Endothelial cell of umbilical vein (primary cell): ENCODE results near the gene ZNF207. TPM values are rescaled to one million over a fixed set of nuclear protein-coding genes. Genes with fewer than 3 reads are reported as not detected.

Experiments used
- BruUV-seq: library from RNA; stranded (reverse); fragments of 400-500 nt; replicated peaks from 2 replicates; lab custom pipeline; 2021; lab: Mats Ljungman, UMichigan
- CTCF ChIA-PET: fragments of 300-600, 350-600 bp; sonication (Branson Sonifier 250); formaldehyde crosslinking; loops from one replicate; lab custom pipeline; 2021; ENCODE audit warnings: antibody characterized with exemption, inconsistent platforms; lab: Charles Lee
- POLR2A ChIA-PET: fragments of 300-600, 350-600 bp; sonication (Branson Sonifier 250); formaldehyde crosslinking; loops from one replicate; lab custom pipeline; 2021; ENCODE audit warnings: antibody characterized with exemption, inconsistent platforms; lab: Charles Lee
- DNase-seq: peaks from one replicate; pipeline ENCODE4 v3.0.0-alpha.2; 2011; ENCODE audit warnings: low read depth, low spot score
- FAIRE-seq: peaks from 2 replicates; lab custom pipeline; 2011; peaks lifted over from hg19 to GRCh38; lab: Jason Lieb, UNC
- H2AFZ ChIP-seq: 2 replicates; pipeline ENCODE4 v1.6.0; 2012; ENCODE audit warnings: low read depth, low read length, control low read depth, inconsistent platforms
- H3K27ac ChIP-seq: 2 replicates; pipeline ENCODE4 v1.5.1; 2011; ENCODE audit warnings: low read depth, mild to moderate bottlenecking, control low read depth, low read length, moderate library complexity; ENCODE audit not compliant: insufficient read depth
- H3K27me3 ChIP-seq, 2 experiments: 2 replicates each; pipeline versions ENCODE4 v1.6.0 to v1.6.1; 2011; ENCODE audit warnings: low read length in 2 of 2, mixed read lengths in 1 of 2; ENCODE audit not compliant: control insufficient read depth in 2 of 2, insufficient read depth in 2 of 2
- H3K36me3 ChIP-seq, 2 experiments: 2 replicates in 1 of 2; 3 replicates in 1 of 2; pipeline ENCODE4 v1.5.1; 2011; ENCODE audit warnings: low read length in 2 of 2, mild to moderate bottlenecking in 1 of 2, moderate library complexity in 1 of 2; ENCODE audit not compliant: control insufficient read depth in 2 of 2, insufficient read depth in 2 of 2; ENCODE audit errors: extremely low read depth in 1 of 2
- H3K4me1 ChIP-seq: 3 replicates; pipeline ENCODE4 v1.5.1; 2011; ENCODE audit warnings: mild to moderate bottlenecking, low read length; ENCODE audit not compliant: control insufficient read depth, insufficient read depth; ENCODE audit errors: extremely low read depth
- H3K4me2 ChIP-seq: 2 replicates; pipeline ENCODE4 v1.6.1; 2011; ENCODE audit warnings: low read length, control low read depth, mixed read lengths; ENCODE audit not compliant: insufficient read depth
- H3K4me3 ChIP-seq, 3 experiments: fragments of 200-600 bp in 1 of 3; sonication (generic), shearing (Covaris generic) in 1 of 3; replicated peaks in 1 of 3; 2 replicates each; pipeline ENCODE4 v1.5.1; 2011 to 2016; ENCODE audit warnings: control low read depth in 3 of 3, low read length in 3 of 3, mild to moderate bottlenecking in 2 of 3, inconsistent platforms in 1 of 3, low read depth in 1 of 3, moderate library complexity in 1 of 3; ENCODE audit not compliant: insufficient read depth in 1 of 3
- H3K79me2 ChIP-seq: 2 replicates; pipeline ENCODE4 v1.6.0; 2012; ENCODE audit warnings: low read length, inconsistent platforms; ENCODE audit not compliant: control insufficient read depth, insufficient read depth
- H3K9ac ChIP-seq: replicated peaks from 2 replicates; pipeline ENCODE3; 2011; ENCODE audit warnings: low read length, control low read depth; ENCODE audit not compliant: insufficient read depth; ENCODE audit errors: extremely low read depth
- H3K9me1 ChIP-seq: replicated peaks from 3 replicates; pipeline ENCODE4 v1.6.0; 2011; ENCODE audit warnings: mild to moderate bottlenecking, low read length; ENCODE audit not compliant: control insufficient read depth, insufficient read depth; ENCODE audit errors: extremely low read depth
- H3K9me3 ChIP-seq: replicated peaks from 2 replicates; pipeline ENCODE4 v1.5.1; 2012; ENCODE audit warnings: low read length, inconsistent platforms; ENCODE audit not compliant: control insufficient read depth, insufficient read depth
- H4K20me1 ChIP-seq: replicated peaks from 2 replicates; pipeline ENCODE3; 2011; ENCODE audit warnings: mild to moderate bottlenecking, low read length; ENCODE audit not compliant: control insufficient read depth, insufficient read depth; ENCODE audit errors: extremely low read depth
- EZH2 ChIP-seq: IDR thresholded peaks from 2 replicates; pipeline ENCODE4 v1.6.1; 2012; ENCODE audit warnings: borderline replicate concordance, low read depth, mild to moderate bottlenecking, moderate library complexity, low read length, inconsistent platforms; ENCODE audit not compliant: severe bottlenecking
- FOS ChIP-seq: IDR thresholded peaks from 2 replicates; pipeline ENCODE4 v1.6.1; 2011; ENCODE audit warnings: mild to moderate bottlenecking, low read length, moderate library complexity, borderline replicate concordance; ENCODE audit not compliant: insufficient read depth
- GATA2 ChIP-seq: IDR thresholded peaks from 2 replicates; pipeline ENCODE4 v1.7.0; 2011; ENCODE audit warnings: low read depth, mild to moderate bottlenecking, moderate library complexity, mixed read lengths, low read length; ENCODE audit not compliant: insufficient read length, insufficient read depth
- JUN ChIP-seq: IDR thresholded peaks from 2 replicates; pipeline ENCODE4 v1.6.1; 2011; ENCODE audit warnings: borderline replicate concordance, low read depth; ENCODE audit not compliant: insufficient read length, insufficient read depth
- MYC ChIP-seq: IDR thresholded peaks from one replicate; pipeline ENCODE4 v1.6.1; 2011; ENCODE audit warnings: mild to moderate bottlenecking, low read depth, low read length
- POLR2A ChIP-seq: IDR thresholded peaks from 2 replicates; pipeline ENCODE4 v1.6.1; 2012; ENCODE audit warnings: low read depth, mild to moderate bottlenecking, control low read depth, low read length
- POLR2AphosphoS5 ChIP-seq: IDR thresholded peaks from 2 replicates; pipeline ENCODE4 v1.6.1; 2012; ENCODE audit warnings: low read depth, mild to moderate bottlenecking, control low read depth, low read length, moderate library complexity; ENCODE audit not compliant: insufficient read depth
- dilution Hi-C: fragments of 300-500 bp; cut with MboI; formaldehyde crosslinking; loops from one replicate; pipeline ENCODE4 v1.15.0; 2019; ENCODE audit warnings: low sequenced_read_pairs; ENCODE audit not compliant: extremely low pct_ligation_motif_present
- intact Hi-C: fragments of 100-400 bp; cut with micrococcal nuclease; formaldehyde crosslinking; loops from one replicate; pipeline ENCODE4 v1.10.0; 2022
- polyA plus RNA-seq, 4 experiments: library from polyadenylated mRNA; depleted of rRNA in 3 of 4; stranded (reverse) in 3 of 4; unstranded in 1 of 4; fragments of >200 nt; gene quantifications; 2 replicates each; pipeline versions ENCODE4 v1.2.1 to v1.2.3, GENCODE V29; 2011 to 2012; ENCODE audit warnings: missing spikeins in 1 of 4
- total RNA-seq: library from RNA; stranded (reverse); gene quantifications from 2 replicates; pipeline ENCODE4 v1.2.3, GENCODE V29; 2021
- TF ChIP-seq, protein P1 (sequence below): IDR thresholded peaks from 2 replicates; pipeline ENCODE4 v1.6.1; 2011; ENCODE audit not compliant: insufficient read depth, insufficient read length
- TF ChIP-seq, protein P2 (sequence below), 2 donors: IDR thresholded peaks; 1 replicate in 1 of 2; 2 replicates in 1 of 2; pipeline ENCODE4 v1.5.1; 2011; ENCODE audit warnings: low read length in 2 of 2, mild to moderate bottlenecking in 2 of 2, moderate library complexity in 2 of 2, control low read depth in 1 of 2, inconsistent platforms in 1 of 2, low read depth in 1 of 2; ENCODE audit not compliant: insufficient read depth in 1 of 2; ENCODE audit errors: extremely low read depth in 1 of 2

The ZNF207 gene
- total and polyA plus RNA-seq, 2 donors (not counting 3 experiments of a cell fraction or from before 2014, with no cell fraction given), result 206 to 231 TPM

DNA sequence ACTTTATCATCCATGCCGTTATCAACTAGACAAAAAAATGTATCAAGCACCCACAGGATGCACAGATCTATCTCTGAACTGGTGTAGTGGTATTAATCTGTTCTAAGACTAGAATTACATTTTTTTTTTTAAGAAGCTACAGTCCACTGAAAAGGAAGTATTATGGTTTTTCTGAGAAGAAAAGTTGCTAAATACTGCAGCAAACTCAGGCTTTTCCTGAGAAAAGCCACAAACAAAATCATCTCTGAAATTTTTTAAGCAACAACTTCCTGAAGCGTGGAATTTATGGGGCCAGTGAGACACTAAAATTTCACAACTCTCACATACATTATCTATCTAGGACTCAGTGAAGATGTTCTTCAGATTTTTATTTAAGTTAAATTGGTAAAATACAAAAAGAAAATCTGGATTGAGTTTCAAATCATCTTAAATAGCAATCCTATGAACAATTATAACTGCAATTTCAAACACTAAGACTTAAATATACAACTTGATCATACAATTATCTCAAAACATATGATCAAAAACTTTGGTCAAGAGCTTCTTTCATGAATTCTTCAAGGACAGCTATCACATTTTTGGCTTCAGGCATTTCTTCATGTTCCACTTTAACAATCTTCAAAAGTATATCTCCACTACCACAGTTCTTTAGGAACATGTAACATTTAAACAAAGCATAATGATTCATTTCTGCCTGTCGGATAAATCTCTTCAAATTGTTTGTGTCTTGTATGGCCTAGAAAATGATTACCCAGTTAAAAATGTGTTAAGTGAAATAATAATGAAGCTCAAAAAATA lies 18.5 kb upstream of the ZNF207 start:
- TF ChIP-seq POLR2AphosphoS5 (no peak), EZH2 (no peak), JUN (no peak), FOS (no peak), MYC (no peak), POLR2A (no peak), GATA2 (no peak)
- TF ChIP-seq, protein P1, sequence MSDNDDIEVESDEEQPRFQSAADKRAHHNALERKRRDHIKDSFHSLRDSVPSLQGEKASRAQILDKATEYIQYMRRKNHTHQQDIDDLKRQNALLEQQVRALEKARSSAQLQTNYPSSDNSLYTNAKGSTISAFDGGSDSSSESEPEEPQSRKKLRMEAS, result no peak
- TF ChIP-seq, protein P2, sequence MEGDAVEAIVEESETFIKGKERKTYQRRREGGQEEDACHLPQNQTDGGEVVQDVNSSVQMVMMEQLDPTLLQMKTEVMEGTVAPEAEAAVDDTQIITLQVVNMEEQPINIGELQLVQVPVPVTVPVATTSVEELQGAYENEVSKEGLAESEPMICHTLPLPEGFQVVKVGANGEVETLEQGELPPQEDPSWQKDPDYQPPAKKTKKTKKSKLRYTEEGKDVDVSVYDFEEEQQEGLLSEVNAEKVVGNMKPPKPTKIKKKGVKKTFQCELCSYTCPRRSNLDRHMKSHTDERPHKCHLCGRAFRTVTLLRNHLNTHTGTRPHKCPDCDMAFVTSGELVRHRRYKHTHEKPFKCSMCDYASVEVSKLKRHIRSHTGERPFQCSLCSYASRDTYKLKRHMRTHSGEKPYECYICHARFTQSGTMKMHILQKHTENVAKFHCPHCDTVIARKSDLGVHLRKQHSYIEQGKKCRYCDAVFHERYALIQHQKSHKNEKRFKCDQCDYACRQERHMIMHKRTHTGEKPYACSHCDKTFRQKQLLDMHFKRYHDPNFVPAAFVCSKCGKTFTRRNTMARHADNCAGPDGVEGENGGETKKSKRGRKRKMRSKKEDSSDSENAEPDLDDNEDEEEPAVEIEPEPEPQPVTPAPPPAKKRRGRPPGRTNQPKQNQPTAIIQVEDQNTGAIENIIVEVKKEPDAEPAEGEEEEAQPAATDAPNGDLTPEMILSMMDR (IDR thresholded peaks at IDR 0.05; ENCODE audit: extremely low read depth in 1 of 2, insufficient read depth in 1 of 2, low read depth in 1 of 2, low read length in 2 of 2), result no peak
- POLR2A ChIA-PET, result no interaction called here
- H3K36me3 ChIP-seq, result peaks cover 0 to 8% of the 10 kb centered on the region in 2 experiments
- H3K4me3 ChIP-seq, result no peak overlapping the region
- FAIRE-seq, result no peak
- H2AFZ ChIP-seq, result no peak overlapping the region
- no peak overlapping the region for H3K4me2 ChIP-seq
- DNase-seq, result no peak
- no peaks in the 10 kb centered on the region for H4K20me1 ChIP-seq
- intact Hi-C loops (no loop called here), dilution Hi-C loops (no loop called here)
- H3K27me3 ChIP-seq, result no peaks in the 10 kb centered on the region
- no peaks in the 10 kb centered on the region for H3K9me1 ChIP-seq
- no TSS peak for BruUV-seq
- CTCF ChIA-PET, result interaction anchor here (0.7 to 2.0 kb wide), 3 partner anchors 11 to 15 kb away, joined by 3 to 5 read pairs (median 3); partner anchors contain the start of gene C17orf75
- no peaks in the 10 kb centered on the region for H3K79me2 ChIP-seq
- no peak overlapping the region for H3K27ac ChIP-seq
- H3K9me3 ChIP-seq, result no peaks in the 10 kb centered on the region
- no peak overlapping the region for H3K9ac ChIP-seq
- H3K4me1 ChIP-seq, result no peaks in the 10 kb centered on the region
